Activated naive CD8-positive, alpha-beta T cell treated with anti-CD3 and anti-CD28 coated beads for 36 hours (primary cell): Measurements from ENCODE around the gene E2F2. TPM values are rescaled to one million over a fixed set of nuclear protein-coding genes. Genes with fewer than 3 reads are reported as not detected.
"Not testable (repeated sequence)": the region's sequence is repeated elsewhere in the genome, so short reads cannot be mapped to it uniquely, and the experiment has no call there.

Source experiments
- DNase-seq: peaks from one replicate; pipeline ENCODE4 v3.0.0; 2021
- H3K27ac Mint-ChIP-seq: one replicate; pipeline ENCODE4 v1.8.0; 2022; ENCODE audit warnings: mild to moderate bottlenecking, moderate library complexity, mixed read lengths
- H3K27me3 Mint-ChIP-seq: one replicate; pipeline ENCODE4 v1.8.0; 2022; ENCODE audit warnings: mild to moderate bottlenecking, mixed read lengths
- H3K36me3 Mint-ChIP-seq: one replicate; pipeline ENCODE4 v1.8.0; 2021; ENCODE audit warnings: mild to moderate bottlenecking, mixed read lengths
- H3K4me1 Mint-ChIP-seq: one replicate; pipeline ENCODE4 v1.8.0; 2021; ENCODE audit warnings: mixed read lengths
- H3K4me3 Mint-ChIP-seq: one replicate; pipeline ENCODE4 v1.8.0; 2022; ENCODE audit warnings: mild to moderate bottlenecking, moderate library complexity, mixed read lengths
- H3K9me3 Mint-ChIP-seq: one replicate; pipeline ENCODE4 v1.8.0; 2022; ENCODE audit warnings: mixed read lengths
- total RNA-seq, 2 experiments: library from RNA; stranded (reverse); gene quantifications; one replicate each; pipeline ENCODE4 v1.2.3, GENCODE V29; 2021

Gene E2F2
- total RNA-seq, 2 experiments from 2014 or later: 36.1 to 37.5 TPM

DNA sequence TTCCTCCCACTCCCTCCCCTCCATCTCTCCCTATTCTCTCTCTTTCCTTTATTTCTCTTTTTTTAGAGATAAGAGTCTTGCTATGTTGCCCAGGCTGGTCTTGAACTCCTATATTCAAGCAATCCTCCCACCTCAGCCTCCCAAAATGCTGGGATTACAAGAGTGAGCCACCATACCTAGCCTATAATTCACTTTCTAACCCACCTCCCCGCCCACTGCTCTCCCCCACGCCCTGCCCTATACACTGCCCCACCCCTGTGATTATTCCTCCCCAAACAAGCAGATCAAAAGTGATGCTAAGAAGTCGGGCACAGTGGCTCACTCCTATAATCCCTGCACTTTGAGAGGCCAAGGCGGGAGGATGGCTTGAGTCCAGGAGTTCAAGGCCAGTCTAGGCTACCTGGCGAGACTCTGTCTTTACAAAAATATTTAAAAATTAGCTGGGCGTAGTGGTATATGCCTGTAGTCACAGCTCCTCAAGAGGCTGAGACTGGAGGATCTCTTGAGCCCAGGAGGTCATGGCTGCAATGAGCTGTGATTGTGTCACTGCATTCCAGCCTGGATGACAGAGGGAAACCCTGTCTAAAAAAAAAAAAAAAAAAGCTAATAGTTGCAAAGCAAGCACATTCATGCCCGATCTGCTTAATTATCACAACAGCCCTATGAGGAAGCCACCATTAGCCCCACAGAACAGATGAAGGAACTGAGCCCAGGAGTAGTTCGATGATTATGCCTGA lies 12.8 kb upstream of the E2F2 start:
- DNase-seq: no peak
- no peaks in the 10 kb centered on the region for H3K36me3 Mint-ChIP-seq
- no peak overlapping the region for H3K27ac Mint-ChIP-seq
- no peaks in the 10 kb centered on the region for H3K9me3 Mint-ChIP-seq
- peaks cover 7% of the 10 kb centered on the region for H3K4me1 Mint-ChIP-seq
- no peaks in the 10 kb centered on the region for H3K27me3 Mint-ChIP-seq
- H3K4me3 Mint-ChIP-seq: no peak overlapping the region

DNA sequence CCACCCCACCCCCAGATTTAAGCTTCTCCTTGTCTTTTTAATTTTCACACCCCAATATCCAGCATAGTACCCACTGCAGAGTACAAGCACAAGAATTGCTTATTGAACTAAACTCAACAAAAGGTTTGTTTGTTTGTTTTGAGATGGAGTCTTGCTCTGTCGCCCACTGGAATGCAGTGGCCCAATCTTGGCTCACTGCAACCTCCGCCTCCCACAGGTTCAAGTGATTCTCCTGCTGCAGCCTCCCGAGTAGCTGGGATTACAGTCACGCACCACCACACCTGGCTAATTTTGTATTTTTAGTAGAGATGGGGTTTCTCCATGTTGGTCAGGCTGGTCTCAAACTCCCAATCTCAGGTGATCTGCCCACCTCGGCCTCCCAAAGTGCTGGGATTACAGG lies 11.9 kb upstream of the E2F2 start:
- H3K36me3 Mint-ChIP-seq, H3K27me3 Mint-ChIP-seq, H3K4me3 Mint-ChIP-seq, H3K9me3 Mint-ChIP-seq, DNase-seq, H3K27ac Mint-ChIP-seq, H3K4me1 Mint-ChIP-seq: not testable (repeated sequence)

DNA sequence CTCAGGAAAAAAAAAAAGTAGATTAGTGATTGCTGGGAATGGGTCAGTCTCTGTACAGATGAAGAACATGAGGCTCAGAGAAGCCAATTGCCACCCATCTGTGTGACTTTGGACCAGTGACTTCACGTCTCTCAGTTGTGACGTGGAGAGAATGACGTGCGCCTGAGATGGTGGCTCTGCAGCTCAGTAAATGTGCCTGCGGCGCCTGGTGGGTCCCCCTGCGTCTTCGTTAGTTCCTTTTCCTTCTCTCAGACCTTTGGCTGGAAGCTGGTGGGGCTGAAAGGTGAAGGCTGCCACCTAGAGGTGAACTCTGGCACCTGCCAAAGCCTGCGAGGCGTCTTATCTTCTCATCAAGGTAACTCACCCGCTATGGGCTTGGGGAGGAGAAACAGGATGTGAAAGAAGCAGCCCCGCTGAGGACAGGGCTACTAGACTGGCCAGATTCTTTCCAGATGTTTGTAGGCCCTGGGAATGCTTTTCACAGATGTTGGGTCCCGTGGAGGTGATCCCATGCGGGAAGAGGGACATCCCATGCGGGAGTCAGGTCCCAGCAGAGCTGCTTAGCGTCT lies 8.7 kb upstream of the E2F2 start:
- peak overlapping the region; percentile 14 for H3K4me3 Mint-ChIP-seq
- H3K27me3 Mint-ChIP-seq: no peaks in the 10 kb centered on the region
- H3K9me3 Mint-ChIP-seq: no peaks in the 10 kb centered on the region
- no peak overlapping the region for H3K27ac Mint-ChIP-seq
- DNase-seq: peak; percentile 89
- no peaks in the 10 kb centered on the region for H3K36me3 Mint-ChIP-seq
- peaks cover 11% of the 10 kb centered on the region for H3K4me1 Mint-ChIP-seq

DNA sequence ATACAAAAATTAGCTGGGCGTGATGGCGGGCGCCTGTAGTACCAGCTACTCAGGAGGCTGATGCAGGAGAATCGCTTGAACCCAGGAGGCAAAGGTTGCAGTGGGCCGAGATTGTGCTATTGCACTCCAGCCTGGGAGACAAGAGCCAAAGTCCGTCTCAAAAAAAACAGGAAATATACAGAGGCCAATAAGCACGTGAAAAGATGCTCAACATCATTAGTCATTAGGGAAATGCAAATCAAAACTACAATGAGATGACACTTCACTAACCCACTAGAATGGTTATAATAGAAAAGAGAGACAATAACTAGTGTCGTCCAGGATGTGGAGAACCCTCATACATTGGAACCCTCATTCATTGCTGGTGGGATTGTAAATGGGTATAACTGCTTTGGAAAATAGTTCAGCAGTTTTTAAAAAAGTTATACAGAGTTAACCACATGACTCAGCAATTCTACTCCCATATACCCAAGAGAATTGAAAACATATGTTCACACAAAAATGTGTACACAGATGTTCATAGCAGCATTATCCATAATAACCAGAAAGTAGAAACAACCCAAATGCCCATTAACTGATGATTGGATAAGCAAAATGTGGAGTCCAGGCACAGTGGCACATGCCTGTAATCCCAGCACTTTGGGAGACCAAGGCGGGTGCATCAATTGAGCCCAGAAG lies 6.4 kb upstream of the E2F2 start:
- no peaks in the 10 kb centered on the region for H3K27me3 Mint-ChIP-seq
- no peaks in the 10 kb centered on the region for H3K9me3 Mint-ChIP-seq
- peaks cover 18% of the 10 kb centered on the region for H3K4me1 Mint-ChIP-seq
- H3K27ac Mint-ChIP-seq: no peak overlapping the region
- no peaks in the 10 kb centered on the region for H3K36me3 Mint-ChIP-seq
- no peak overlapping the region for H3K4me3 Mint-ChIP-seq
- DNase-seq: no peak

DNA sequence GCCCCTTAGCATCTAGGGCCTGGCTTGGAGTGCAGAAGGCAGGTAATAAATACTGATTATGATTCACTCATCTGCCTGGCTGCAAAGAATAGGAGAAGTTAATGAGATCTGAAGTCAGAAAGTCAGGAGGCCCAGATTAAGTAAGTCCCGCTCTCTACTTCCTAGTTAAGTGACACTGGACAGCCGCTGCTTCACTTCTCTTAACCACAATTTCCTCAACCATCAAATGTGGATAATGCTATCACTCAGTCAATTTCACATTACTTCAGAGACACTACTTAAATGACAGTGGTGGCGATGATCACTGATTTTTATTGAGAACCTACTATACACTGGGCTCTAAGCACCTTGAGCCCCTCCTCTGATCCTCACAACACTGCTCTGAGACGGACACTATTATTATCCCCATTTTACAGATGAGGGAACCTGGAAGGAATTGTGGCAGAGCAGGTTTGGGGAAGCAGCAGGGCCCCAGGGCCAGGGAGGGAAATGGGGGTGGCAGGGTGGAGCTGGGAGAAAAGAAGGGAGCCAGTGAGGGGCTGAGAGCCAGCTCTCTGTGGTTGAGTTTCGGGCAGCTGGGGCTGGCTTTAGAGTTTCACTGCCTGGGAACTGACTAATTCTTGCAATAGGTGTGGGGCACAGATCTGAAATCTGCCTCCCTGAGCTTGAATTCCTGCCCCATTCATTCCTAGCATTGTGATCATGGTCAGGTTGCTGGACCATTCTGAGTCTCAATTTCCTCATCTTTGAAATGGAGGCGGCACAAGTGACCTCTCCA lies 2.4 kb upstream of the E2F2 start:
- Mint-ChIP-seq H3K27ac (no peak overlapping the region), H3K4me1 (peaks cover 35% of the 10 kb centered on the region), H3K36me3 (peaks cover 21% of the 10 kb centered on the region), H3K9me3 (no peaks in the 10 kb centered on the region), H3K4me3 (no peak overlapping the region), H3K27me3 (peaks cover 11% of the 10 kb centered on the region)
- no peak for DNase-seq

DNA sequence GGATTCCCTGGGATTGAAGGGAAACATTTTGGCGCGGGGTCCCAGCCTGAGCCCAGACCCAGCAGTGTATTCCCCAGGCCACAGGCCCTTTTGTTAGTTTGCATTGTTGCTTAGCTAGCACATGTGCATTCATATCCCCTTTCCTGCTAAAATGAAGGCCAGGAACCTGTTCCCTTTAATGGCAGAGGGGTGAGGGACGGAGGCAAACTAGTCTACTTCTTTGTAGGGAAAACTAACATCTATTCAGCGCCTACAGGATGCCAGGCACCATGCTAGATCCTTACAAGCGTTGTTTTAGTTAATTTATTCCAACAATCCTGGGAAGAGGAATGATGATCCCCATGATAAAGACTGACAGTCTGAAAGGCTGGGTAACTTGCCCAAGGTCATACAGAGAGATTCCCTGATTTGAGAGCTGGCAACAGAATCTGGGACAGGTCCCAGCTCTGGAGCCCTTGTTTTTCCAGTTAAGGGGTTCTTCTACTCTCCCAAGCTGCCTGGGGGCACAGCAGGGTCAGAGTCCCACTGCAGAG lies 595 bp upstream of the E2F2 start:
- Mint-ChIP-seq H3K27ac (peak overlapping the region; percentile 97), H3K4me1 (peaks cover 44% of the 10 kb centered on the region), H3K36me3 (peaks cover 31% of the 10 kb centered on the region), H3K4me3 (peak overlapping the region; percentile 92), H3K9me3 (no peaks in the 10 kb centered on the region), H3K27me3 (peaks cover 11% of the 10 kb centered on the region)
- no peak for DNase-seq

DNA sequence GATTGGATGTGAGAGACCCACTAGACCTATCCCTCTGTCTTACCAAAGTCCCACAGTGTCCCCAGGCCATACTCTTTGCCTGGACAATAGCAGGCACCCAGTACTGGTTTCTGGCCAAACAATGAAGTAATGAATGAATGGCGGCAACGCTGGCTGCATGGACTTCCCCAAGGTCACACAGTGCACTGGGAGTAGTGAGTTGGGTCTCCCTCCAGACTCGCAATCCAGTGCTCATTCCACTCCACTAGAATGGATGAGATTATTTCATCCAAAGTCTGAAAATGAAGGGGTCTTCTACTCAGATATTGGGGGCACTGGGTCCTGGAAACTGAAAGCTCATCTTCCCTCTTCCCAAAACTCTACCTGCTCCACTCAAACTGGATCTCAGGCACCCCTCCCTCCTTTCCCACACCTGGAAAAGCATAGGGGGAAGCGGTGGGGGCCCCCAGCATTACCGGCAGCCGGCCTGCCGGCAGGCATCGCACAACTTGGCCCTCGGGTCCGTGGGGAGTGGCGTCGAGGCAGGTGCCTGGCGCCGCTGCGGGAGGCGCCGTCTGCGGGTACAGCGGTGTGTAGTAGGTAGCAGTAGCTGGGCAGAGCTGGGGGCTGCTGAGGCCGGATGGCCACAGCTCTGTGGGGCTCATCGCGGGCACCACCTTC lies 816 bp downstream of the E2F2 start:
- Mint-ChIP-seq H3K4me3 (peak overlapping the region; percentile 87), H3K4me1 (peaks cover 58% of the 10 kb centered on the region), H3K27me3 (peaks cover 11% of the 10 kb centered on the region), H3K9me3 (no peaks in the 10 kb centered on the region), H3K36me3 (peaks cover 38% of the 10 kb centered on the region), H3K27ac (peak overlapping the region; percentile 69)
- peak; percentile 50 for DNase-seq

DNA sequence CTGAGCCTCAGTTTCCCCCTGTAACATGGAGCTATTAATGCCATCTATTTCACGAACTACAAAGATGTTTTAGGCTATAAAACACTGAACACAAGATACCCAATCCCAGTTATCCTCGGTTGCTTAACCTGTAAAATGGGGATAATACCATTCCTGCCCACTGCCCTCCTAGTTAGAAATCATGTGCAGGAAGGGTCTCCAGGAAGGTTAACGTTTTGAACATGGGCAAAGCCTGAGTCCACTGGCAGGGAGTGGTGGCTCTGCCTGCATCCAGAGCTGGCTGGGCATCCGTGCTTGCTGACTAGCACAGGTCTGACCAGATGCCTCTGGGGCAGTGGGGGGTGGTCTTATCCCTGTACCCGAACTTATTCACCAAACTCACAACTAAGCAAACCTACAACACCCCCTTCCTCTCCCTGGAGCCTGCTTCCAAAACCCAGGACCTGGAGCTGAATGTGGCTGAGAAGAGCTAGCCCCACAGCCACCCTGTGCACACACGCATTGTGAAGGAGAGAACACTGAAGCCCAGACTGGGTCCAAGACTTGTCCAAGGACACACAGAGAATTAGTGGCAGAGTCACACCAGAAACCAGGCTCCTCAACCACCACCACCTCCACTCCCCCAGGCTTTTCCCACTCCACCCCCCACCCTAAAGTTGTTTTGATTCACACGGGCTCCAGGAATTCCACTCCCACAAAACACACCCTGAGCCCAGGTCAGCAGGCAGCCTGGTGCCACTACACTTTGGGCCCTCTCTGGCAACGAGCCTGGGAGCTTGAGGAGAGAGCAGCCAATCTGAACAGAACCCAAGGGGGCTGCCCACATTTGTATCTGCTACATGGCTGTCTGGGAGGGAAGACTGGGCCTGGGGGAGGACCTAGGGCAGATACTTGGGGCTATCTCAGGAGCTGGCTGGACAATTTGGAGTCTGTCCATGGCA lies 1.6 kb downstream of the E2F2 start:
- DNase-seq: peak; percentile 10
- peaks cover 38% of the 10 kb centered on the region for H3K36me3 Mint-ChIP-seq
- peak overlapping the region; percentile 87 for H3K4me3 Mint-ChIP-seq
- no peaks in the 10 kb centered on the region for H3K9me3 Mint-ChIP-seq
- H3K27ac Mint-ChIP-seq: no peak overlapping the region
- H3K4me1 Mint-ChIP-seq: peaks cover 63% of the 10 kb centered on the region
- peaks cover 11% of the 10 kb centered on the region for H3K27me3 Mint-ChIP-seq

DNA sequence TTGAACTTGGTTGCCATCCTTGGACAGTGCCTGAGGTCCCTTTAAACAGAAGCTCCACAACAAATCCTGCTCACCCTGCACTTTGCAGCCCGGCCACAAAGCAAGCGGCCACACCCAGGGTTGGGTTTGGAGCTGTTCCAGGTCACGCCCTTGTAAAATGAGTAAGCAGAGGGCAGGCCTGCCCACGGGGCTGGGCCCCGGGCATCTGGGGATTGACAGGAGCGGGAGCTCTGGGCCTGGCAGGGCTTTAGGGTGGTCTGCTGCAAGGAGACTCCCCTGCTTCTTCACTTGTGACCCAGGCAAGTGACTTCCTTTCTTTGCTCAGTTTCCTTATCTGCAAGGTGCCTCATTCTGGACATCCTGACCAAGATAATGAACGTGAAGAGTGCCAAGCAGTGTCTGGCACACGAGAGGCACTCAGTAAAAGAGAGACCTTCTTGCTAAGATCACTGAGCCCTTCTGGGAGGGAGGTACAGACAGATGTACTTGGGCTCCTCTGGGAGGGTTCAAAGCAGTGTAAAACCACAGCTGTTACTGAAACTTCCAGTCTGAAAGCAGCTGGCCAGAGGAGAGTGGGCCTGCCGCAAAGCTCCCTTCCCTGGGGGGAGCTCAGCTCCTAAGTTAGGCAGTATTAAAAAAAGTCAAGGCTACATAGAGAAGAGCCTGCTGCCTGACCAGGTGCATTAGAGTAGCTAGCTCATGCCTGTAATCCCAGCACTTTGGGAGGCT lies 2.6 kb downstream of the E2F2 start:
- peaks cover 44% of the 10 kb centered on the region for H3K36me3 Mint-ChIP-seq
- H3K4me3 Mint-ChIP-seq: peak overlapping the region; percentile 87
- DNase-seq: peak; percentile 79
- H3K4me1 Mint-ChIP-seq: peaks cover 63% of the 10 kb centered on the region
- peak overlapping the region; percentile 51 for H3K27ac Mint-ChIP-seq
- no peaks in the 10 kb centered on the region for H3K9me3 Mint-ChIP-seq
- H3K27me3 Mint-ChIP-seq: peaks cover 11% of the 10 kb centered on the region

DNA sequence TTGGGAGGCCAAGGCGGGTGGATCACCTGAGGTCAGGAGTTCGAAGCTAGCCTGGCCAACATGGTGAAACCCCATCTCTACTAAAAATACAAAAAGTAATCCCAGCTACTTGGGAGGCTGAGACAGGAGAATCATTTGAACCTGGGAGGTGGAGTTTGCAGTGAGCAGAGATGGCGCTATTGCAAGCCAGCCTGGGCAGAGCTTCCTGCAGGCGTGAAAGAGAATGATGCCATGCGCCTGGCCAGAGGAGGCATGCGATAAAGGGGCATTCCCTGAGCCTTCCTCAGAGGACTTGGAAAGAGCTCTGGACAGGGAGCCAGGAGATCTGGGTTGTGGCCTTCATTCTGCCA lies 3.2 kb downstream of the E2F2 start:
- Mint-ChIP-seq H3K9me3 (no peaks in the 10 kb centered on the region), H3K4me3 (peak overlapping the region; percentile 87), H3K4me1 (peaks cover 59% of the 10 kb centered on the region), H3K36me3 (peaks cover 45% of the 10 kb centered on the region), H3K27ac (no peak overlapping the region), H3K27me3 (peaks cover 11% of the 10 kb centered on the region)
- no peak for DNase-seq

DNA sequence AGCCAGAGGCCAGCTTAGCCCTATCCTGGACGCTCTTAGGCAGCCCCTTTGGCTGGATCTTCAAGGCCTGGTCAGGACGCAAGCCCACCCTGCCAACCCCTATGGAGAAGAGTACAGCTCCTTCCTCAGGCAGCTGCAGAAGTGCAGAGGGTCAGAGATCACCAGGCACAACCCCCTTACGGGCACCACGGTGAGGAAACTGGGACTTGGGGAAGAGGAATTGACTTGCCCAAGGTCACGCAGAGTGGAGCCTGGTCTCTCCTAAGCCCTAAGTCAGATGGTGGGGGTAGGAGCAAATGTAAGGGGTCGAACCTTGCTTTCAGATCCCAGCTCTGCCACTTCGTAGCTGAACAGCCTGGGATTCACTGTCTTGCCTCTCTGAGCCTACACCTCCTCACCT lies 3.7 kb downstream of the E2F2 start:
- H3K27ac Mint-ChIP-seq: no peak overlapping the region
- H3K27me3 Mint-ChIP-seq: peaks cover 11% of the 10 kb centered on the region
- H3K36me3 Mint-ChIP-seq: peaks cover 50% of the 10 kb centered on the region
- H3K9me3 Mint-ChIP-seq: no peaks in the 10 kb centered on the region
- no peak for DNase-seq
- H3K4me3 Mint-ChIP-seq: no peak overlapping the region
- H3K4me1 Mint-ChIP-seq: peaks cover 62% of the 10 kb centered on the region

DNA sequence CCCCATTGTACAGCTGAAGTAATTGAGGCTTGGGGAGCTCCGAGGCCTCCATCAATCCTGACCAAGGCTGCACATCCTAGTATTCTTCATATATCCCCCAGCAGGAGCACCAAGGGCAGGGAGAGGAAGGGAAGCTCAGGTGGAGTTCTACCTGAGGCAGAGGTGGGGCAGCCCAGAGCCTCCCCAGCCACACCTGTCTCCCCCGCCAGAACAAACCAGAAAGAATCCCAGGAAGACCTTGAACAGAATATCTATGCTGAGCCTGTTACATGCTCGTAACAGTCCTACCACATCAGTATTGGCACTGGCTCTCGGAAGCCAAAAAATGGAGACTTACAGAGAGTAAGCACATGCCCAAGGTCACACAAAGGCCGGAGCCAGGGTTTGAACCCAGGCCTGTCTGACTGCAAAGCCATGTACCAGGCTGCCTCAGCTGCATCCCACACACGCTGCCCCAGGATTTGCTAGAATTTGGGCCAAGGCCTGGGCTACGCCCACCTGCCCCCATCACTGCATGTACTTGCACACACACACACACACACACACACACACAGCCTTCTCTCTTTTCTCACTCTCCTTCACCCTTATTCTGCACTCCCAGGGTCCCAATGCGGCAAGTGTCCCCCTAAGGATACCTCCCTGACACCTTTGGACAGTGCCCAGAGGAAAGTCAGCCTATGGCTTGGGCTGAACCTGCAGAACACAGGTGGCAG lies 4.5 kb downstream of the E2F2 start:
- no peaks in the 10 kb centered on the region for H3K9me3 Mint-ChIP-seq
- H3K36me3 Mint-ChIP-seq: peaks cover 59% of the 10 kb centered on the region
- no peak for DNase-seq
- H3K4me3 Mint-ChIP-seq: no peak overlapping the region
- H3K4me1 Mint-ChIP-seq: peaks cover 56% of the 10 kb centered on the region
- peaks cover 11% of the 10 kb centered on the region for H3K27me3 Mint-ChIP-seq
- no peak overlapping the region for H3K27ac Mint-ChIP-seq
